K562 (cell line): ENCODE results near the gene SACM1L. TPM values are rescaled to one million over a fixed set of nuclear protein-coding genes. Genes with fewer than 3 reads are reported as not detected.

Experiments used
- ATAC-seq: fragments of 200-7000 bp; cut with Tn5 transposase; 3 replicates; pipeline ENCODE4 v1.9.1; 2020; ENCODE audit warnings: moderate library complexity
- BruUV-seq: library from RNA; stranded (reverse); fragments of 400-500 nt; replicated peaks from 2 replicates; lab custom pipeline; 2021; lab: Mats Ljungman, UMichigan
- CTCF ChIA-PET: fragments of 300-600 bp; formaldehyde crosslinking; extraction: SDS; loops from one replicate; lab custom pipeline; 2021; ENCODE audit warnings: low intra/inter-chr PET ratio; lab: Yijun Ruan, JAX
- POLR2A ChIA-PET: fragments of 300-600, 350-650 bp; sonication (Branson Sonifier 250); formaldehyde crosslinking; extraction: SDS; loops from one replicate; lab custom pipeline; 2021; ENCODE audit warnings: antibody characterized with exemption, inconsistent platforms; lab: Yijun Ruan, JAX
- DNase-seq, 4 experiments: peaks; one replicate each; pipeline versions ENCODE4 v3.0.0 to v3.0.0-alpha.2; 2011 to 2018; ENCODE audit warnings: low spot score in 3 of 4, mixed read lengths in 3 of 4; ENCODE audit errors: extremely low read depth in 1 of 4
- FAIRE-seq: peaks from 2 replicates; lab custom pipeline; 2011; peaks lifted over from hg19 to GRCh38; lab: Jason Lieb, UNC
- H2AFZ ChIP-seq: 2 replicates; pipeline ENCODE4 v1.6.0; 2011; ENCODE audit warnings: low read depth, low read length, control low read depth, inconsistent platforms
- H3K27ac ChIP-seq: fragments of 200-600 bp; 3 replicates; pipeline ENCODE4 v1.8.0; 2011; ENCODE audit warnings: low read depth, mild to moderate bottlenecking, control low read depth, inconsistent platforms, low read length, moderate library complexity, mixed read lengths; ENCODE audit errors: extremely low read depth
- H3K27me3 ChIP-seq, 2 experiments: fragments of 300-600 bp in 1 of 2; 2 replicates in 1 of 2; 3 replicates in 1 of 2; pipeline versions ENCODE4 v1.6.0 to v1.8.0; 2011; ENCODE audit warnings: inconsistent platforms in 2 of 2, low read length in 2 of 2, mild to moderate bottlenecking in 1 of 2, mixed read lengths in 1 of 2, moderate library complexity in 1 of 2; ENCODE audit not compliant: control insufficient read depth in 2 of 2, insufficient read depth in 2 of 2
- H3K36me3 ChIP-seq: fragments of 300-600 bp; 3 replicates; pipeline ENCODE4 v1.8.0; 2011; ENCODE audit warnings: mild to moderate bottlenecking, low read length, inconsistent platforms; ENCODE audit not compliant: control insufficient read depth, insufficient read depth
- H3K4me1 ChIP-seq, 2 experiments: fragments of 200-600 bp in 1 of 2; replicated peaks in 1 of 2; 2 replicates in 1 of 2; 3 replicates in 1 of 2; pipeline versions ENCODE4 v1.5.1 to v1.8.0; 2011; ENCODE audit warnings: inconsistent platforms in 2 of 2, low read length in 2 of 2, mild to moderate bottlenecking in 1 of 2, mixed read lengths in 1 of 2, moderate library complexity in 1 of 2; ENCODE audit not compliant: control insufficient read depth in 2 of 2, insufficient read depth in 2 of 2
- H3K4me2 ChIP-seq: 2 replicates; pipeline ENCODE4 v1.6.1; 2011; ENCODE audit warnings: low read length, control low read depth, inconsistent platforms, mixed read lengths; ENCODE audit not compliant: insufficient read depth
- H3K4me3 ChIP-seq: fragments of 200-600 bp; sonication (generic), shearing (Covaris generic); 2 replicates; pipeline ENCODE4 v1.5.1; 2016; ENCODE audit warnings: control low read depth, inconsistent platforms
- H3K79me2 ChIP-seq: fragments of 200-600 bp; 3 replicates; pipeline ENCODE4 v1.8.0; 2011; ENCODE audit warnings: low read length, inconsistent platforms; ENCODE audit not compliant: control insufficient read depth, insufficient read depth
- H3K9ac ChIP-seq, 2 experiments: 2 replicates each; pipeline versions ENCODE4 v1.6.0 to v1.6.1; 2011; ENCODE audit warnings: low read depth in 2 of 2, low read length in 2 of 2, control low read depth in 1 of 2, inconsistent platforms in 1 of 2, mild to moderate bottlenecking in 1 of 2, mixed read lengths in 1 of 2; ENCODE audit not compliant: insufficient read depth in 1 of 2
- H3K9me1 ChIP-seq: one replicate; pipeline ENCODE4 v1.6.0; 2011; ENCODE audit warnings: inconsistent platforms, mild to moderate bottlenecking, low read length, moderate library complexity; ENCODE audit not compliant: control insufficient read depth, insufficient read depth
- H3K9me3 ChIP-seq: replicated peaks from 2 replicates; pipeline ENCODE4 v1.5.1; 2011; ENCODE audit warnings: low read depth, low read length, inconsistent platforms; ENCODE audit not compliant: control insufficient read depth, insufficient read depth
- H4K20me1 ChIP-seq: replicated peaks from 2 replicates; pipeline ENCODE4 v1.6.1; 2011; ENCODE audit warnings: low read length, inconsistent platforms, mixed read lengths; ENCODE audit not compliant: control insufficient read depth, insufficient read depth
- DACH1 ChIP-seq: fragments of 450-650 bp; IDR thresholded peaks from 2 replicates; pipeline ENCODE4 v1.6.1; 2018; ENCODE audit not compliant: partially characterized antibody
- FOXJ3 ChIP-seq: sonication (generic); formaldehyde crosslinking; IDR thresholded peaks from 2 replicates; pipeline ENCODE4 v1.4.0; 2020; ENCODE audit warnings: mild to moderate bottlenecking, missing genetic modification reagents
- MAFG ChIP-seq: fragments of 450-650 bp; conservative IDR thresholded peaks from 2 replicates; pipeline ENCODE4 v1.6.1; 2016; ENCODE audit warnings: missing genetic modification characterization, missing compliant biosample characterization
- MYNN ChIP-seq, 2 experiments: sonication (generic); formaldehyde crosslinking in 1 of 2; IDR thresholded peaks; 2 replicates each; pipeline versions ENCODE4 v1.5.0 to v1.6.1; 2016 to 2020; ENCODE audit warnings: antibody characterized with exemption in 1 of 2, missing genetic modification reagents in 1 of 2
- NFE2 ChIP-seq: IDR thresholded peaks from 2 replicates; pipeline ENCODE4 v1.6.1; 2014; ENCODE audit warnings: antibody characterized with exemption, low read depth
- RBM14 ChIP-seq: fragments of 200-400 bp; formaldehyde crosslinking; IDR thresholded peaks from 2 replicates; pipeline ENCODE4 v1.6.1; 2018; ENCODE audit warnings: low read depth, mild to moderate bottlenecking, low read length, moderate library complexity, borderline replicate concordance; ENCODE audit not compliant: insufficient read depth
- TARDBP ChIP-seq: fragments of 450-650 bp; IDR thresholded peaks from 2 replicates; pipeline ENCODE4 v1.6.1; 2016
- TFAP4 ChIP-seq: sonication (generic); formaldehyde crosslinking; IDR thresholded peaks from 2 replicates; pipeline ENCODE4 v1.8.0; 2022; ENCODE audit warnings: missing genetic modification reagents, mild to moderate bottlenecking, moderate library complexity, borderline replicate concordance
- ZNF124 ChIP-seq: sonication (generic); formaldehyde crosslinking; IDR thresholded peaks from 2 replicates; pipeline ENCODE4 v1.8.1; 2022; ENCODE audit warnings: missing genetic modification reagents
- WGBS: fragments of 100-300 bp; shearing (Covaris generic); methylation state at CpG from one replicate; pipeline ENCODE4 v1.1.6; 2016; ENCODE audit warnings: low coverage, mixed read lengths; ENCODE audit not compliant: insufficient coverage; ENCODE audit errors: missing lambda C conversion rate; 5-methylcytosine and 5-hydroxymethylcytosine counted together
- in situ Hi-C: fragments of 300-500 bp; cut with MboI; formaldehyde crosslinking; loops from 4 replicates; pipeline ENCODE4 v1.15.0; 2018; ENCODE audit warnings: inconsistent platforms, mixed read lengths
- intact Hi-C: fragments of 100-400 bp; cut with micrococcal nuclease; formaldehyde crosslinking; loops from 2 replicates; pipeline ENCODE4 v1.14.2; 2022
- polyA plus RNA-seq, 8 experiments: library from polyadenylated mRNA; depleted of rRNA in 4 of 8; stranded (reverse) in 5 of 8; unstranded in 3 of 8; fragments of >200 nt; fragmentation: Nextera tagmentation in 2 of 8; fragmentation: Illumina TruSeq in 1 of 8; extraction: Ambion mirVana in 2 of 8; extraction: Trizol in 1 of 8; gene quantifications; 2 replicates each; pipeline versions ENCODE4 v1.2.1 to v1.2.3, GENCODE V29; 2011 to 2014; ENCODE audit warnings: inconsistent platforms in 1 of 8, missing spikeins in 1 of 8
- total RNA-seq, 7 experiments: library from RNA; depleted of rRNA in 6 of 7; stranded (reverse); fragments of >200 nt in 6 of 7; fragmentation: Illumina TruSeq in 2 of 7; extraction: Trizol in 2 of 7; gene quantifications; 2 replicates each; pipeline versions ENCODE4 v1.2.1 to v1.2.3, GENCODE V29; 2011 to 2021; ENCODE audit warnings: low replicate concordance in 1 of 7

The SACM1L gene
- total and polyA plus RNA-seq, 9 of the 15 experiments (the other 6 are each of a cell fraction or from before 2014, with no cell fraction given): 25.7 to 67.2 (median 40.3) TPM

GRCh38 chr3:45762647-45763302 lies 73.6 kb downstream of the SACM1L start:
- no peaks in the 10 kb centered on the region for H3K36me3 ChIP-seq
- ChIA-PET POLR2A (interaction anchor here (0.6 to 2.0 kb wide), 4 partner anchors 85 to 420 kb away, joined by 3 to 4 read pairs (median 4); no protein-coding TSS in a partner anchor), CTCF (interaction anchor here (1.0 to 3.0 kb wide), 2 partner anchors 167 to 316 kb away, joined by 3 to 25 read pairs; no protein-coding TSS in a partner anchor)
- no peak for ATAC-seq
- peak; percentile 15 for FAIRE-seq
- TF ChIP-seq NFE2 (0 out of 2 replicates have a peak, but pooled peaks have one; percentile 13), TARDBP (no peak), RBM14 (no peak), DACH1 (peak; percentile 74), MYNN (IDR thresholded peaks at IDR 0.05) (no peak), MYNN (CRISPR knock-in tag; IDR thresholded peaks at IDR 0.05) (no peak), FOXJ3 (CRISPR knock-in tag) (no peak), TFAP4 (CRISPR knock-in tag) (peak; percentile 74), ZNF124 (CRISPR knock-in tag) (no peak), MAFG (tag) (no peak)
- TF ChIP-seq, all 486 proteins: peak for 3
- BruUV-seq: no TSS peak
- H3K4me3 ChIP-seq: no peak overlapping the region
- no peaks in the 10 kb centered on the region for H3K79me2 ChIP-seq
- H4K20me1 ChIP-seq: no peaks in the 10 kb centered on the region
- no peak overlapping the region for H2AFZ ChIP-seq
- WGBS: 18% methylated on average over 19 of the region's 19 CpGs
- no peak for DNase-seq
- in situ Hi-C loops (no loop called here), intact Hi-C loops (loop anchor here (5.0 to 10.0 kb wide), 2 partner anchors 70 to 248 kb away; no protein-coding TSS in a partner anchor)
- no peak overlapping the region for H3K27ac ChIP-seq
- H3K27me3 ChIP-seq: peaks cover 28 to 70% of the 10 kb centered on the region in 2 experiments
- no peaks in the 10 kb centered on the region for H3K9me3 ChIP-seq
- H3K4me2 ChIP-seq: no peak overlapping the region
- no peak overlapping the region for H3K9ac ChIP-seq
- no peaks in the 10 kb centered on the region for H3K9me1 ChIP-seq
- H3K4me1 ChIP-seq: peaks cover 0 to 8% of the 10 kb centered on the region in 2 experiments; a peak in 2 of 5 replicates
